Stomach (tissue), 4 donors: ENCODE data around the gene SH3BGRL2.

ENCODE experiments used
- CTCF ChIP-seq, 7 experiments: fragments of 450-650 bp in 4 of 7; fragments of 200-600 bp in 3 of 7; sonication (generic) in 3 of 7; IDR thresholded peaks; one replicate each; pipeline ENCODE4 v1.5.1; 2016 to 2019; ENCODE audit warnings: antibody characterized with exemption in 7 of 7, control low read depth in 2 of 7, mild to moderate bottlenecking in 1 of 7
- EP300 ChIP-seq: sonication (generic); formaldehyde crosslinking; IDR thresholded peaks from one replicate; pipeline ENCODE4 v1.6.1; 2017; ENCODE audit warnings: antibody characterized with exemption
- POLR2A ChIP-seq, 4 donors: fragments of 450-650 bp; IDR thresholded peaks; one replicate each; pipeline ENCODE4 v1.6.1; 2016; ENCODE audit warnings: antibody characterized with exemption in 4 of 4, control low read depth in 2 of 4, mild to moderate bottlenecking in 1 of 4, moderate library complexity in 1 of 4
- POLR2AphosphoS5 ChIP-seq, 3 donors: sonication (generic); formaldehyde crosslinking; IDR thresholded peaks; one replicate each; pipeline ENCODE4 v1.6.1; 2016; ENCODE audit warnings: antibody characterized with exemption in 3 of 3

GRCh38 chr6:79706527-79706926 lies 75.4 kb downstream of the SH3BGRL2 start:
- no peak for TF ChIP-seq CTCF (IDR thresholded peaks at IDR 0.05)
- TF ChIP-seq EP300, result no peak
- no peak for TF ChIP-seq POLR2A (IDR thresholded peaks at IDR 0.05)
- TF ChIP-seq POLR2AphosphoS5 (IDR thresholded peaks at IDR 0.05), result no peak
